ENCODE measurements around the gene PEX5.

Gene PEX5

DNA sequence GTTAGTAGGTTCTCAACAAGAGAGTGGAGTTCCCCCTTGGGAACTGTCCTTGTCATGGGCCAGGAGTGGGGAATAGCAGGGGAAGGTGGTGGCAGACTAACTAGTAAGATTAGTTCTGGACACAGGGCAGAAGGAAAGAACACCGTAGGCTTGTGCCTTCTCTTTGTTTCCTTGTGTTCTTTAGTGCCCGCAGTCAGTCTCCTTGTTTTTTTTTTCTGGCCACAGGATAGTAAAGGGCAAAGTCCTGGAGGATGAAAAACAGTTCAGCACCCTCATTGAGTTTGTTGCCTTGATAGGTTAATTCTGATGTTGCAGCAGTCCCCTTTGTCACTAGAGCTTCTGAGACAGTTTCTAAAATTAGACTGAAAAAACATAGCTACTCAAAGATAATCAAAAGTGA, 8.4 kb downstream of the PEX5 start:
- Histone ChIP-seq H3K9ac (ENCODE audit: insufficient read length, low read depth) (no peak overlapping the region), H3K27me3 (ENCODE audit: insufficient read depth, insufficient read length) (no peaks in the 10 kb centered on the region), H3K4me1 (ENCODE audit: insufficient read depth, insufficient read length) (no peaks in the 10 kb centered on the region), H3K36me3 (ENCODE audit: insufficient read depth, insufficient read length, low read length) (peaks cover 57% of the 10 kb centered on the region), H3K9me3 (ENCODE audit: insufficient read depth, low read length) (peaks cover 26% of the 10 kb centered on the region; the same call in 1 of the 2 replicates), H3K4me3 (ENCODE audit: insufficient read length, low read depth) (no peak overlapping the region)
- DNase-seq (ENCODE audit: low read depth, low spot score) = no peak
- TF ChIP-seq YY1 (IDR thresholded peaks at IDR 0.05; ENCODE audit: insufficient read depth, insufficient read length) = no peak
- TF ChIP-seq ZNF274 (IDR thresholded peaks at IDR 0.05; ENCODE audit: low read depth, low read length) = no peak
- no peak for TF ChIP-seq SUZ12 (IDR thresholded peaks at IDR 0.05; ENCODE audit: extremely low read depth, insufficient read depth, insufficient read length)

DNA sequence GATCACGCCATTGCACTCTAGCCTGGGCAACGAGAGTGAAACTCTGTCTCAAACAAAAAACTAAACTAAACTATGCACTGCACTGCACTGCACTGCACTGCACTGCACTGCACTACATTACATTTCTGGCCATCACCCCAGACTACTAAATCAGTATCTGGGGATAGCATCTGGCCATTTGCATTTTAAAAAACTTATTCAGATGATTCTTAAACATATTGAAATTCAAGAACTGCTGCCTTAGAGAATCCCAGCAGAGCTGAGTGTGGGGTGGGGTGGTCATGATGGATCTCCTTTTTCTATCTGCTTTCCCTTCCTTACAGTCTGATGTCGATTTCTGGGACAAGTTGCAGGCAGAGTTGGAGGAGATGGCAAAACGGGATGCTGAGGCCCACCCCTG, 13.6 kb downstream of the PEX5 start:
- no peak for DNase-seq (ENCODE audit: low read depth, low spot score)
- H3K9me3 ChIP-seq (ENCODE audit: insufficient read depth, low read length) = peaks cover 24% of the 10 kb centered on the region; the same call in 1 of the 2 replicates
- peaks cover 72% of the 10 kb centered on the region for H3K36me3 ChIP-seq (ENCODE audit: insufficient read depth, insufficient read length, low read length)
- H3K9ac ChIP-seq (ENCODE audit: insufficient read length, low read depth) = no peak overlapping the region
- no peak overlapping the region for H3K4me3 ChIP-seq (ENCODE audit: insufficient read length, low read depth)
- TF ChIP-seq ZNF274 (IDR thresholded peaks at IDR 0.05; ENCODE audit: low read depth, low read length) = no peak
- no peak for TF ChIP-seq SUZ12 (IDR thresholded peaks at IDR 0.05; ENCODE audit: extremely low read depth, insufficient read depth, insufficient read length)
- TF ChIP-seq YY1 (IDR thresholded peaks at IDR 0.05; ENCODE audit: insufficient read depth, insufficient read length) = no peak
- H3K4me1 ChIP-seq (ENCODE audit: insufficient read depth, insufficient read length) = no peaks in the 10 kb centered on the region
- no peaks in the 10 kb centered on the region for H3K27me3 ChIP-seq (ENCODE audit: insufficient read depth, insufficient read length)

DNA sequence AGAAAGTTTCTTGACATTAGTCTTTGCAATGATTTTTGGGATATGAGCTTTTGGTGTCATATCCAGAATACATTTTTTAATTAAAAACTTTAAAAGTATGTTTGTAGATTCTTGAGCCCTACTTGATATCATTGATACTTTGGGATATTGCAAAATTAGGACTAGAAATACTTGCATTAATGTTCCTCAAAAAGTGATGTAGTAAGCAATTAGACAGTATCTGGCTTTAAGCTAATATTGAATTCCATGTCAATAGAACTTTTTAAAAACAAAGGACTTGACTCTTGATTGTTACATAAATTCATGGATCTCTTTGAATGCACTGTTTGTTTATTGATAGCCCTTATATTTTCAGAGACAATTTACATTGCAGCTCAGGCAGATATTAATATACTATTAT, 15.6 kb downstream of the PEX5 start:
- H3K36me3 ChIP-seq (ENCODE audit: insufficient read depth, insufficient read length, low read length) = peaks cover 85% of the 10 kb centered on the region
- H3K9me3 ChIP-seq (ENCODE audit: insufficient read depth, low read length) = peaks cover 14% of the 10 kb centered on the region; the same call in 1 of the 2 replicates
- TF ChIP-seq YY1 (IDR thresholded peaks at IDR 0.05; ENCODE audit: insufficient read depth, insufficient read length) = no peak
- no peak for TF ChIP-seq SUZ12 (IDR thresholded peaks at IDR 0.05; ENCODE audit: extremely low read depth, insufficient read depth, insufficient read length)
- no peak for TF ChIP-seq ZNF274 (IDR thresholded peaks at IDR 0.05; ENCODE audit: low read depth, low read length)
- no peak overlapping the region for H3K9ac ChIP-seq (ENCODE audit: insufficient read length, low read depth)
- no peak for DNase-seq (ENCODE audit: low read depth, low spot score)
- H3K4me1 ChIP-seq (ENCODE audit: insufficient read depth, insufficient read length) = no peaks in the 10 kb centered on the region
- H3K27me3 ChIP-seq (ENCODE audit: insufficient read depth, insufficient read length) = no peaks in the 10 kb centered on the region
- no peak overlapping the region for H3K4me3 ChIP-seq (ENCODE audit: insufficient read length, low read depth)

DNA sequence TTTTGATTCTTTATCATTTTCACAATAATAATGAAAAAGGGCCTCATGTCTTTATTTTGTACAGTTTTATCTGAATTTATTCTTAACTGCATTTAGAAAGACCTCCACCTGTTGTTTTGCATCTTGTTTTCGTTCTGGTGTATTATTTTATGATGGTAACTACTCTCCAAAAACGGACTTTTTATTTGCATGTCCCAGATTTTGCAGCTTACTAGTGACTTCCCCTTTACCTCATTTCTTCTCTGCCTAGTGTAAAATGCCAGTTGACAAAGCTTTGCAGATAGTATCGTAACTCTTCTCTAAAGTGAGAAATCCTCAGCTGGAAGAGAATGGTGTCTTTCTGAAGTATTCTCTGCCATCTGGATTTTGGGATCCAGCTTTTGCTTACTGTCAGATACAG, 17.2 kb downstream of the PEX5 start:
- H3K27me3 ChIP-seq (ENCODE audit: insufficient read depth, insufficient read length) = no peaks in the 10 kb centered on the region
- TF ChIP-seq SUZ12 (IDR thresholded peaks at IDR 0.05; ENCODE audit: extremely low read depth, insufficient read depth, insufficient read length) (no peak), ZNF274 (IDR thresholded peaks at IDR 0.05; ENCODE audit: low read depth, low read length) (no peak), YY1 (IDR thresholded peaks at IDR 0.05; ENCODE audit: insufficient read depth, insufficient read length) (no peak)
- peaks cover 13% of the 10 kb centered on the region; the same call in 1 of the 2 replicates for H3K9me3 ChIP-seq (ENCODE audit: insufficient read depth, low read length)
- no peak for DNase-seq (ENCODE audit: low read depth, low spot score)
- H3K4me1 ChIP-seq (ENCODE audit: insufficient read depth, insufficient read length) = no peaks in the 10 kb centered on the region
- no peak overlapping the region for H3K9ac ChIP-seq (ENCODE audit: insufficient read length, low read depth)
- peaks cover 89% of the 10 kb centered on the region for H3K36me3 ChIP-seq (ENCODE audit: insufficient read depth, insufficient read length, low read length)
- no peak overlapping the region for H3K4me3 ChIP-seq (ENCODE audit: insufficient read length, low read depth)

DNA sequence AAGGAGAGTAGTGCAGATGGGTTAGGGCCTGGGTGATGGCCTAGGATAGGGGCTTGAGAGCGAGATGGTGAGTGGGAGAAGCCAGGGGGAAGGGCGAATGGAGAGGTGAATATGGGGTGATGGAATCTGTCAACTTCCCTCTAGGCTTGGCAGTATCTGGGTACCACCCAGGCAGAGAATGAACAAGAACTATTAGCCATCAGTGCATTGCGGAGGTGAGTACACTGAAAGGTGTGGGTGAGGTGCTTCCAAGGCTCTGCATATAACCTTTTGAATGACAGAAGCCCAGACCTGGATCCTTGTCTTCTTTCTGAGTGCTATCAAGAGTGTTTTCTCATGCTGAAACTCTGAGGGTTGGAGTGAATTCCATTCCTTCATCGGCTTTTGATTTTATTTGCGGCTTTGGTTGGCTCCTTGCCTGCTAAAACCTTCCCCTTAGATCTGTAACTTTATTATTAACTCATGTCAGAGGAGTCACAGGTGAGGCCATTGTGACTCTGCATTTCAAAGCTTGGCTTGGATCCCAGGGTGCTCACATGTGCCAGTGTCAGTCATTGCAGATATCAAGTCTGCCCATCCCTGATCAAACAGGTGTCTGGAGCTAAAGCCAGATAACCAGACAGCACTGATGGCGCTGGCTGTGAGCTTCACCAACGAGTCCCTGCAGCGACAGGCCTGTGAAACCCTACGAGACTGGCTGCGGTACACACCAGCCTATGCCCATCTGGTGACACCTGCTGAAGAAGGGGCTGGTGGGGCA, 18.6 kb downstream of the PEX5 start:
- Histone ChIP-seq H3K4me1 (ENCODE audit: insufficient read depth, insufficient read length) (no peaks in the 10 kb centered on the region), H3K4me3 (ENCODE audit: insufficient read length, low read depth) (no peak overlapping the region), H3K9ac (ENCODE audit: insufficient read length, low read depth) (no peak overlapping the region), H3K27me3 (ENCODE audit: insufficient read depth, insufficient read length) (no peaks in the 10 kb centered on the region), H3K9me3 (ENCODE audit: insufficient read depth, low read length) (peaks cover 22% of the 10 kb centered on the region; the same call in 1 of the 2 replicates), H3K36me3 (ENCODE audit: insufficient read depth, insufficient read length, low read length) (peaks cover 82% of the 10 kb centered on the region)
- no peak for DNase-seq (ENCODE audit: low read depth, low spot score)
- TF ChIP-seq ZNF274 (IDR thresholded peaks at IDR 0.05; ENCODE audit: low read depth, low read length) = no peak
- TF ChIP-seq YY1 (IDR thresholded peaks at IDR 0.05; ENCODE audit: insufficient read depth, insufficient read length) = no peak
- no peak for TF ChIP-seq SUZ12 (IDR thresholded peaks at IDR 0.05; ENCODE audit: extremely low read depth, insufficient read depth, insufficient read length)

DNA sequence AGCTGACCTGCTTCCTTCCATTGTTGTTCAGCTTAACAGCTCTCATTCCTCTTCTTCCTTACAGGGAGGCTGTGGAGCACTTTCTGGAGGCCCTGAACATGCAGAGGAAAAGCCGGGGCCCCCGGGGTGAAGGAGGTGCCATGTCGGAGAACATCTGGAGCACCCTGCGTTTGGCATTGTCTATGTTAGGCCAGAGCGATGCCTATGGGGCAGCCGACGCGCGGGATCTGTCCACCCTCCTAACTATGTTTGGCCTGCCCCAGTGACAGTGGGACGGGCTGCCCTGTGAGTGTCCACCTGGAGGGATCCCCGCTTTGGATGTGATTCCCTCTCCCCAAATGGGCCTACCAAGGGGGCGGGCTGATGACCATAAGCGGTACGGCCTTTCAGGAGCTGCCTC, 20.5 kb downstream of the PEX5 start:
- Histone ChIP-seq H3K27me3 (ENCODE audit: insufficient read depth, insufficient read length) (no peaks in the 10 kb centered on the region), H3K9ac (ENCODE audit: insufficient read length, low read depth) (no peak overlapping the region), H3K4me3 (ENCODE audit: insufficient read length, low read depth) (no peak overlapping the region), H3K9me3 (ENCODE audit: insufficient read depth, low read length) (peaks cover 22% of the 10 kb centered on the region; the same call in 1 of the 2 replicates), H3K4me1 (ENCODE audit: insufficient read depth, insufficient read length) (no peaks in the 10 kb centered on the region), H3K36me3 (ENCODE audit: insufficient read depth, insufficient read length, low read length) (peaks cover 64% of the 10 kb centered on the region)
- DNase-seq (ENCODE audit: low read depth, low spot score) = no peak
- no peak for TF ChIP-seq ZNF274 (IDR thresholded peaks at IDR 0.05; ENCODE audit: low read depth, low read length)
- TF ChIP-seq YY1 (IDR thresholded peaks at IDR 0.05; ENCODE audit: insufficient read depth, insufficient read length) = no peak
- TF ChIP-seq SUZ12 (IDR thresholded peaks at IDR 0.05; ENCODE audit: extremely low read depth, insufficient read depth, insufficient read length) = no peak

DNA sequence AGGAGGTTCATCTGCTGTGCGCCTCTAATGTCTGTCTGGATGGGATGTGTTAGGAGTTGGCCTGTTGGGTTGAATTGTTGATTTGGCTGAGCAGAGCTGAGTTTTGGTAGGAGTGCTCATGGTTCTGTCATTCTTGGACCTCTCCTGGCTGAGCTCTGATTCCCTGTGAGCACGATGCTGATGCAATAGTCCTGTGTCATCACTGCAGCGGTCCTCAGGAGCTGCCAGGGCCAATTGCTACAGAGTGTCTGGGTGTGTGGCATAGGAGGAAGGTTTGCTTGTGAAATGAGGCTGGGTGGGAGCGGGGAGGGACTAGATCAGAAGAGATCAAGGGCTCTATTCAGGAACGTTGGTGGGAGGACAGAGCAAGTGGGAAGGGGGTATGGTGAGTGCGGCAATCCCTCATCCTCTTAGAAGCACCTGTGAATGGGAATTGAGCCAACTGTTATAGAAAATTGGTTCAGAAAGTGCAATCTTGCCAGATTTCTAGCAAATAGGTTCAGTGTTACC, 21.2 kb downstream of the PEX5 start:
- Histone ChIP-seq H3K36me3 (ENCODE audit: insufficient read depth, insufficient read length, low read length) (peaks cover 59% of the 10 kb centered on the region), H3K27me3 (ENCODE audit: insufficient read depth, insufficient read length) (no peaks in the 10 kb centered on the region), H3K4me1 (ENCODE audit: insufficient read depth, insufficient read length) (no peaks in the 10 kb centered on the region), H3K9ac (ENCODE audit: insufficient read length, low read depth) (no peak overlapping the region), H3K9me3 (ENCODE audit: insufficient read depth, low read length) (peaks cover 22% of the 10 kb centered on the region; the same call in 1 of the 2 replicates), H3K4me3 (ENCODE audit: insufficient read length, low read depth) (no peak overlapping the region)
- DNase-seq (ENCODE audit: low read depth, low spot score) = no peak
- TF ChIP-seq ZNF274 (IDR thresholded peaks at IDR 0.05; ENCODE audit: low read depth, low read length) = no peak
- TF ChIP-seq YY1 (IDR thresholded peaks at IDR 0.05; ENCODE audit: insufficient read depth, insufficient read length) = no peak
- TF ChIP-seq SUZ12 (IDR thresholded peaks at IDR 0.05; ENCODE audit: extremely low read depth, insufficient read depth, insufficient read length) = no peak
